Heart left ventricle (tissue), 13 donors: ENCODE measurements around the gene PER2.

Experiments used
- CTCF ChIP-seq, 12 donors: fragments of 200-600 bp; sonication (generic) in 4 of 12; IDR thresholded peaks; one replicate each; pipeline versions ENCODE4 v1.5.0 to v1.8.0; 2018 to 2022; ENCODE audit warnings: antibody characterized with exemption in 12 of 12, mild to moderate bottlenecking in 5 of 12
- POLR2A ChIP-seq, 2 donors: fragments of 450-650 bp; IDR thresholded peaks; one replicate each; pipeline ENCODE4 v1.6.1; 2017; ENCODE audit warnings: antibody characterized with exemption in 2 of 2, mild to moderate bottlenecking in 2 of 2, moderate library complexity in 2 of 2
- donor health status: ischemic (EF 13 %, LVEDD 7.1; RV severe dilation, severe dysfunction).
- donor health status: DM: no; HTN: yes; CAD: no.
- donor health status: DM: no; HTN: no; CAD: no.
- donor health status: ischemic (EF 25% LVEDD 6.9; RV normal size, moderate dysfunction).
- donor health status: ischemic (EF 25% LVEDD 5.7; RV mildly dilated, moderate dysfunction).
- donor health status: ischemic (EF 35%, LVEDD 5.7; RV mildly dilated, moderate dysfunction).
- donor health status: nonischemic (EF 11% LVEDD 7.7; RV severe dilation, severe dysfunction).
- donor health status: DM: yes; HTN: yes; CAD: no.
- donor health status: PGD.
- donor health status: ischemic (EF 29% LVEDD 5.4; RV normal size, mild dysfunction).
- donor health status: nonischemic (EF 23%, LVEDD 6.1; RV moderate dilation, normal function).

GRCh38 chr2:238225911-238226697 lies 62.3 kb downstream of the PER2 start:
- TF ChIP-seq CTCF (IDR thresholded peaks at IDR 0.05) (no peak), POLR2A (IDR thresholded peaks at IDR 0.05) (no peak)
